Endothelial cell (in vitro differentiated cells): ENCODE measurements around the gene ANO9. TPM values are rescaled to one million over a fixed set of nuclear protein-coding genes. Genes with fewer than 3 reads are reported as not detected.

Experiments
- DNase-seq: peaks from one replicate; pipeline ENCODE4 v3.0.0; 2021; ENCODE audit warnings: low spot score
- H3K27ac Mint-ChIP-seq: one replicate; pipeline ENCODE4 v1.8.0; 2021; ENCODE audit warnings: mixed read lengths, inconsistent platforms; ENCODE audit not compliant: unreplicated experiment
- H3K27me3 Mint-ChIP-seq: one replicate; pipeline ENCODE4 v1.8.0; 2021; ENCODE audit warnings: mild to moderate bottlenecking, moderate library complexity, mixed read lengths, inconsistent platforms; ENCODE audit not compliant: unreplicated experiment
- H3K36me3 Mint-ChIP-seq: one replicate; pipeline ENCODE4 v1.8.0; 2021; ENCODE audit warnings: mild to moderate bottlenecking, low read depth, mixed read lengths, inconsistent platforms; ENCODE audit not compliant: unreplicated experiment
- H3K4me1 Mint-ChIP-seq: one replicate; pipeline ENCODE4 v1.8.0; 2021; ENCODE audit warnings: mild to moderate bottlenecking, mixed read lengths, inconsistent platforms; ENCODE audit not compliant: unreplicated experiment
- H3K4me3 Mint-ChIP-seq: one replicate; pipeline ENCODE4 v1.8.0; 2021; ENCODE audit warnings: mild to moderate bottlenecking, mixed read lengths, inconsistent platforms; ENCODE audit not compliant: unreplicated experiment
- H3K9me3 Mint-ChIP-seq: one replicate; pipeline ENCODE4 v1.8.0; 2021; ENCODE audit warnings: mixed read lengths, inconsistent platforms; ENCODE audit not compliant: unreplicated experiment
- total RNA-seq: library from RNA; stranded (reverse); fragmentation: NEBNext Ultra II Directional; extraction: Animal tissue kit (Norgen Biotek cat#: 25700); gene quantifications from one replicate; pipeline ENCODE4 v1.2.1, GENCODE V29; 2021; ENCODE audit not compliant: unreplicated experiment
- TF ChIP-seq, protein P1 (sequence below): fragments of 200-600 bp; sonication (generic); IDR thresholded peaks from one replicate; pipeline ENCODE4 v1.5.0; 2021; ENCODE audit warnings: antibody characterized with exemption; ENCODE audit not compliant: unreplicated experiment

Gene ANO9
- total RNA-seq, 1 donor from 2014 or later = 0.41 TPM

DNA sequence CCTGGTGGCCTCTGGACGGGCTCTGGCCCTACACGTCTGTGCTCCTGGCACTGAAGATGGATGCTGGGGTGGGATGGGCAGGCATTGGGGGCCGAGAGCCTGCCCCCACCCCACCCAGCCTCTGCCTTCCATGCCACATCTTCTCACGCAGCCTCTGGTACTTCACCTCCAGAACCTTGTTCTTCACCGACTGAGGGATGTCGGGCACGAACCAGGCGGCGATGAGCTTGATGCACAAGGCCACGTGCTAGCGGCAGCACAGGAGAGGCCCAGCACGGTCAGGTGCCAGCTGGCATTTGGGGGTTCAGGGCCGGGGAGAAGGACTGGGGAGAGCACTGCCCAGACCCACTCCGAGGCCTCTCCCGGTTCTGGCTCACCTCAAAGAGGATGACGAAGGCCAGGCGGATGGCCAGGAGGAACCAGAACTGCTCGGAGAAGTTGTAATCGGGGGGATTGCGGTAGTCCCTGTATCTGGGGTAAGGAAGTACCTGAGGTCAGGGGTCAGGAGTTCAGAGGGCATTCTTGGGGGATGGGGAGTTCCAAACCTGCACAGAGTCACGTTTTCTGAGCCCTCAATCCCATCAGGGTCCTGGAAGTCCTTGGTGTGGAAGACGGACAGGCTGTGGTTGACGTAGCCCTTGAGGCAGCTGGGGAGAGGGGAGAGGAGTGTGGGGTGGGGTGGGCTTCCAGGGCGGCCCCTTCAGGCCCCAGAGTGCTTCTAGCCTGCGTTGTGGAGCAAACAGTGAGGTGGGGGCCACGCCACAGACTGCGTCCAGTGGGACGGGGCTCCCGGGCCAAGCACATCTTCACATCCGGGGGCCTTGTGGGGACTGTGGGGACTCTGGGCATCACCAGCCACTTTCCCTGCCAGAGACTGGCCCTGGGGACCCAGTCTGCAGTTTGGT is 23.2 kb downstream of the ANO9 start:
- TF ChIP-seq, protein P1, sequence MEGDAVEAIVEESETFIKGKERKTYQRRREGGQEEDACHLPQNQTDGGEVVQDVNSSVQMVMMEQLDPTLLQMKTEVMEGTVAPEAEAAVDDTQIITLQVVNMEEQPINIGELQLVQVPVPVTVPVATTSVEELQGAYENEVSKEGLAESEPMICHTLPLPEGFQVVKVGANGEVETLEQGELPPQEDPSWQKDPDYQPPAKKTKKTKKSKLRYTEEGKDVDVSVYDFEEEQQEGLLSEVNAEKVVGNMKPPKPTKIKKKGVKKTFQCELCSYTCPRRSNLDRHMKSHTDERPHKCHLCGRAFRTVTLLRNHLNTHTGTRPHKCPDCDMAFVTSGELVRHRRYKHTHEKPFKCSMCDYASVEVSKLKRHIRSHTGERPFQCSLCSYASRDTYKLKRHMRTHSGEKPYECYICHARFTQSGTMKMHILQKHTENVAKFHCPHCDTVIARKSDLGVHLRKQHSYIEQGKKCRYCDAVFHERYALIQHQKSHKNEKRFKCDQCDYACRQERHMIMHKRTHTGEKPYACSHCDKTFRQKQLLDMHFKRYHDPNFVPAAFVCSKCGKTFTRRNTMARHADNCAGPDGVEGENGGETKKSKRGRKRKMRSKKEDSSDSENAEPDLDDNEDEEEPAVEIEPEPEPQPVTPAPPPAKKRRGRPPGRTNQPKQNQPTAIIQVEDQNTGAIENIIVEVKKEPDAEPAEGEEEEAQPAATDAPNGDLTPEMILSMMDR = no peak
- Mint-ChIP-seq H3K27ac (no peak overlapping the region), H3K4me1 (peaks cover 14% of the 10 kb centered on the region), H3K36me3 (no peaks in the 10 kb centered on the region), H3K27me3 (peaks cover 12% of the 10 kb centered on the region), H3K9me3 (no peaks in the 10 kb centered on the region), H3K4me3 (no peak overlapping the region)
- DNase-seq = no peak

GRCh38 chr11:417652-418342 is 24.0 kb downstream of the ANO9 start:
- no peaks in the 10 kb centered on the region for H3K9me3 Mint-ChIP-seq
- peaks cover 14% of the 10 kb centered on the region for H3K4me1 Mint-ChIP-seq
- H3K36me3 Mint-ChIP-seq = no peaks in the 10 kb centered on the region
- peaks cover 12% of the 10 kb centered on the region for H3K27me3 Mint-ChIP-seq
- no peak overlapping the region for H3K4me3 Mint-ChIP-seq
- DNase-seq = no peak
- TF ChIP-seq, protein P1 = no peak
- H3K27ac Mint-ChIP-seq = no peak overlapping the region

GRCh38 chr11:416757-417621 is 24.8 kb downstream of the ANO9 start:
- Mint-ChIP-seq H3K9me3 (no peaks in the 10 kb centered on the region), H3K27me3 (peaks cover 12% of the 10 kb centered on the region), H3K4me3 (no peak overlapping the region), H3K27ac (no peak overlapping the region), H3K36me3 (no peaks in the 10 kb centered on the region), H3K4me1 (peaks cover 14% of the 10 kb centered on the region)
- TF ChIP-seq, protein P1 = no peak
- no peak for DNase-seq

- TF ChIP-seq, protein P1 = no peak
- H3K4me3 Mint-ChIP-seq = peak overlapping the region; percentile 67
- DNase-seq = no peak
Observed at GRCh38 chr11:416051-416756, 25.6 kb downstream of the ANO9 start.

More at GRCh38 chr11:416051-416756, 25.6 kb downstream of the ANO9 start:
- Mint-ChIP-seq H3K27ac (no peak overlapping the region), H3K27me3 (peaks cover 12% of the 10 kb centered on the region), H3K9me3 (no peaks in the 10 kb centered on the region), H3K4me1 (peaks cover 14% of the 10 kb centered on the region), H3K36me3 (no peaks in the 10 kb centered on the region)
